HG03097 (cell line): ENCODE results near the gene KRT82.

Source experiments
- ATAC-seq: cut with Tn5 transposase; IDR thresholded peaks from one replicate; pipeline ENCODE4 v1.9.1; 2021; ENCODE audit not compliant: unreplicated experiment, low FRiP score

Gene KRT82

DNA sequence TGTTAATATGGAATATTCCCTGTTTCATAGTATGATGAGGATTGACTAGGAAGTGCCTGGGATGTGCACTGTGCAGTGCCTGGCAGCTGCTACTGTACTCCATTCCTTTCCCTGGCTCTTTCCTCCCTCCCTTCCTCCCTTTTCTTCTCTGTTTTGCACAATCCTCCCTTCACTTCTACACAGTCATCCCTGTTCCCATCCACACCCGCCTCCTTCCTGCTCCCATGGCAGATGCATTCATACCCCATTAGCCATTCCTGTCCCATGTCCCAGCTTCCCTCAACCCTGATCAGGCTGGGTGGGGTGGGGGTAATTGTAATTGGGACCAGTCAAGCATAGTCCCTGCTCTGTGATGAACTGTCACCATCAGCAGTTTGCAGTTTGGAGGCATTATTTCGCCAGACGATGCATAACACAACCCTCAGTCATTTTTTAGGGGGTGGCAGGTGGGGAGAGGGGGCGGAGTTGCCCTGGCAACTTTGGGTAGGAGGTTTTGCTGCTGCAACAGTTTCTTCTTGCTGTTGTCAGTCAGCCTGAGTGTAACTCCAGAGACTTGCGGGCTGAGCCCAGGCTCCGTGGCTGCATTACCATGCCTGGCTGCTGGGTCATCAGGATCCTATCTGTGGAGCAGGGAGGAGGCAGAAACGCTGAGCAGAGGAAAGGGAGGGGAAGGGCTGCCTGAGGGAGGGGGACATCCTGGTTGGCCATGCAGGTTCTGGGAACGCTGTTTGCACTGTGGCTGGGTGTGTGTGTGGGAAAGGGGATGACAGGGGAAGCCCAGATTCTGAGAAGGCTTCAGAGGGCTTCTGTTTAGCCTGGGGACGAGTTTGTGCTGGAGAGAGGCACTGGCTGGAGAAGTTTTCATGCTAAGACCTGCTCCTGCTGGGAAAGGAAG lies 16.6 kb downstream of the KRT82 start:
- ATAC-seq = no peak

DNA sequence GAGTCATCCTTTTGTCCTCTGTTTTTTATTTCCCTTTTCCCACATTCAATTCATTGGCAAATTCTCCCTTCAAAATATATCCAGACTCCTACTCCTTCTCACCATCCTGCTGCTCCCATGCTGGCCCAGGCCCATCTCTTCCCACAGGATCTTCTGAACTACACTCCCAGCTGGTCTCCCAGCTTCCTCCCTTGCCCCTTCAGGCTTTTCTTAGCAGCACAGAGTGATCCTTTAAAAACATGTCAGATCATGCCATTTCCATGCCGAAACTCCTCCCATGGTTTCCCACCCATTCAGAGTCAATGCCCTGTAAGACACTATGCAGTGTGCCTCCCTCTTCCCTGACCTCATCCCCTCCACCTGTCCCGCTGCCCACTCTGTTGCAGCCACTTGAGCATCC lies 18.3 kb downstream of the KRT82 start:
- no peak for ATAC-seq

DNA sequence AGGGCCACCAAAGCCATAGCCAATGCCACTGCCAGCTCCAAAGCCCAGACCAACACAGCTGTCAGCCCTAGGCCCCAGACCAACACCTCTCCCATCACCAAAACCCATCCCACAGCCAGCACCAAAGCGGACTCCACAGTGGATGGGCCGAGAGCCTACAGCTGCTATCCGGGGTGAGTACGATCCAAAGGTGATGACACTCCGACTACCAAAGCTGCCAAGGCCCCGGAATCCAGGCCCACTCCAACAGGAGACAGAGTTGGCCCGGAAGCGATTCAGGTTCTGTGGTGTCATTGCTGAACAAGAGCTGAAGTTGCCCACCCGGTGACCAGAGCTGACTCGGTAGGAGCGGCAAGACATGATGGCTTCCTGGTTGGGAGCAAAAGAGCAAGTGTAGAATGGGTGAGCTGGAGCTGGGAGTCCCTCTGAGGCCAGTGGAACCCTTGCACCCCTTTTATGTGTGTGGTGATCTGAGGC lies 20.9 kb downstream of the KRT82 start, which contains the start of gene KRT84:
Gene KRT84, minus strand, starts transcription at position 427 of the 477 bp plus-strand sequence. Its CDS starts 67 bp downstream, at position 360.
- ATAC-seq = no peak

DNA sequence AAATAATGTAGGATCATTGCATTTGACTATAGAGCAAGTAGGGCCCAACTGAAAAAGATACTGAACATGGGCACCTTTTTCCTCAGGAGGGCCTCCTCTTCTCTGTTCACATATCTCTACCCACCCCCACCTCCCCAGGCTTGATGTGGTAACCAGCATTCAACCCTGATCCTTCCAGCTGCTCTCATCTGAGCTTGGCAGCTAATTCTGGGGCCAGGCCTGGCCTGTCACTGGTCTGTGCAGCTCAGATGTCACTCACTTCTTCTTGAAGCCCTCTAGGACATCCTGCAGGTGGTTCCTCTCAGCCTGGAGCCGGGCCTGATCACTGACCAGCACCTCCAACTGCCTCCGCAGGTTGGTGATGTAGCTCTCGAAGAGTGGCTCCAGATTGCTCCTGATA lies 22.8 kb downstream of the KRT82 start:
- ATAC-seq = no peak

DNA sequence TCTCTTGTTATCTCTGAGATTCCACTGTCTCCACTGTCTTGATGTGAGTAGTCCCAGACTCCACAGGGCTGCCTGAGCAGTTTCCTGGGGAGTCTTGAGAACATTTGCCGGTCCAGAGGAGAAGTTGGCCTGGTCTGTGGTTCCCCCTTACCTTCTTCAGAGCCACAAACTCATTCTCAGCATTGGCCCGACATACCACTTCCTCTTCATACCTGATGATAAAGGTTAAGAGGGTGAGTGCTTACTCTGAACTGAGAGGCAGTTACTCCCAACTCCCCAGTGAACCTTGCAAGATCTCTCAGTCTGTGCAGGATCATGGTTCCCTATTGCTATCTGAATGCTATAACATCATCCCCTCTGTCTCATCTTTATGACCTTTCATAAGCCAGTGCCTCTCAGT lies 23.3 kb downstream of the KRT82 start:
- no peak for ATAC-seq

DNA sequence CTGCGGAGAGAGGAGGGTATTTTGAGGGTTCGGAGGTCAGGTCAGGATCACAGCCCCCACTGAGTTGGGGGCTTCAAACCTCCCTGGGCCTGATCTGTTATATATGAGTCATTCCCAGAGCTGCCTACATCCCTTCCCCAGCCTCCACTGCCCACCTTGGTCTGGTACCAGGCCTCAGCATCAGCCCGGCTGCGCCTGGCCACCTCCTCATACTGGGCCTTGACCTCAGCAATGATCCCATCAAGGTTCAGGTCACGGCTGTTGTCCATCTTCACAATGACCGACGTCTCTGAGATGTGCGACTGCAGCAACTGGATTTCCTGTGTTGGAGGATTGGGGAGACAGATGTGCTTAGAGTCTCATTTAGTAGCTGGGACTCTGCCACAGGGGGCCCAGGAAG lies 24.9 kb downstream of the KRT82 start:
- ATAC-seq = no peak

DNA sequence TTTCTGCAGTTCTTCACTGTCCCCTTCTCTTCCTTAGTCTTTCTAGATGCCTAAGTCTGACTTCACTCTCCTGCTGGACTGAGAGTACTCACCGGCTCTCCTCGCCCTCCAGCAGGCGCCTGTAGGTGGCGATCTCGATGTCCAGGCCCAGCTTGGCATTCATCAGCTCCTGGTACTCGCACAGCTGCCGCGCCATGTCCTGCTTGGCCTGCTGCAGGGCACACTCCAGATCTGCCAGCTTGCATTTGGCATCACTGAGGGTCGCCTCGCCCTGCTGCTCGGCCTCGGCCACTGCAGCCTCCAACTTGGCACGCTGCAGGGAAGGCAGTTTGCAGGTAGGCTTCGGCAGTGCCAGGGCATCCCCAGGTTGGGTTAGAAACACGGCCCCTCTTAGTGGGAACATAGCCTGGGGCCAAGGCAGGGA lies 25.9 kb downstream of the KRT82 start:
- ATAC-seq = no peak

DNA sequence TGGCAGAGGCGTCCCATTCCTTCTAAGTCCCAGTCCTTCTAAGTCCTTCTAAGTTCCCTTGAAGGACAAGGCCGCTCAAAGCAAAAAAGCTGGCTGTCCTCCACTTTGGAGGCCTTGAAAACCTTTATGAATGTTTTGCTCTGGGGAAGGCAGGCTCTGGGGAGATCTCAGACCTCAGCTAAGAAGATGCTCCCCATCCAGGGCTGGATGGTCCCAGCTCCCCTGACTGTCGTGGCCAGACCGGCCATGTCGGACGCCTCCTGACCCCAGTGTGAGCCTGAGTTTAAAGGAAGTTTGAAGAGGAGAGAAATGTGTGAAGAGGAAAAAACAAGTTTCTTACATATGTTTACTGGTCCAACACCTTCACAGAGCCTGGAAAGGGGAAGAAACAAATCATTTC lies 26.6 kb downstream of the KRT82 start:
- ATAC-seq = no peak

DNA sequence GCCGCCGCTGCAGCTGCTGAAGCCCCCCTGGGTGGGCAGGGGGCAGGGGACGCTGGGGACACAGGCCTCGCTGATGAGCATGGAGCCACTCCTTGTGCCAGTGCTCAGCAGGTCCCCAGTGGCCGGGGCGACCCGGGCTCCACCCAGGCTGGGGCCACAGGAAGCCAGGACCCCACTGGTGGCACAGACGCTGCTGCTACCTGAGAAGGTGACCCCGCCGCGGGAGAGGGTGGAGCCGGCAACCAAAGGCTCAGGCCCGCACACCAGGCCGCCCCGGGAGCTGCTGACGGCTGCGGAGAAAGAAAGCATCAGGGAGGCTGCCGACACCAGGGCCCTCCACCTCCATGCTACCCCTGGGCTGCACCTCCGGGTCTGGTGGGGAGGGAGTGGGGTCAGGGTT lies 28.0 kb downstream of the KRT82 start:
- no peak for ATAC-seq

DNA sequence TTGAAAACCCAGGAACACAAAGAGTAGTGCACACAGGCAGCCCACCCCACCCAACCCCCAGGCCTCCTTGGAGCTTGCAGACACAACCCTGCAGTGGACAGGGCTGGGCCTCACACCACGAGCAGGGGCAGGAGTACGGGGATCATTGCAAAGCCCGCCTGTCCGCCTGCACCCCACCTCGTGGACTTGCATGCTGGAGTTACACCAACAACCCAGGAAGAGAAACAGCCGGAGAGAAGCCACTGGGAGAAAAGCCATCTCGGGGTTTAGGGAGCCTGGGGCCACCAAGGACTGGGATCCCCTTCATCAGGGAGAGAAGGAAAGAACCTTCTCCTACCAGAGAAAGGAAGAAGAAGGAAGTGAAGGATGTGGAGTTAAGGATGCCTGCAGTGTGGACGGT lies 28.9 kb downstream of the KRT82 start:
- no peak for ATAC-seq

DNA sequence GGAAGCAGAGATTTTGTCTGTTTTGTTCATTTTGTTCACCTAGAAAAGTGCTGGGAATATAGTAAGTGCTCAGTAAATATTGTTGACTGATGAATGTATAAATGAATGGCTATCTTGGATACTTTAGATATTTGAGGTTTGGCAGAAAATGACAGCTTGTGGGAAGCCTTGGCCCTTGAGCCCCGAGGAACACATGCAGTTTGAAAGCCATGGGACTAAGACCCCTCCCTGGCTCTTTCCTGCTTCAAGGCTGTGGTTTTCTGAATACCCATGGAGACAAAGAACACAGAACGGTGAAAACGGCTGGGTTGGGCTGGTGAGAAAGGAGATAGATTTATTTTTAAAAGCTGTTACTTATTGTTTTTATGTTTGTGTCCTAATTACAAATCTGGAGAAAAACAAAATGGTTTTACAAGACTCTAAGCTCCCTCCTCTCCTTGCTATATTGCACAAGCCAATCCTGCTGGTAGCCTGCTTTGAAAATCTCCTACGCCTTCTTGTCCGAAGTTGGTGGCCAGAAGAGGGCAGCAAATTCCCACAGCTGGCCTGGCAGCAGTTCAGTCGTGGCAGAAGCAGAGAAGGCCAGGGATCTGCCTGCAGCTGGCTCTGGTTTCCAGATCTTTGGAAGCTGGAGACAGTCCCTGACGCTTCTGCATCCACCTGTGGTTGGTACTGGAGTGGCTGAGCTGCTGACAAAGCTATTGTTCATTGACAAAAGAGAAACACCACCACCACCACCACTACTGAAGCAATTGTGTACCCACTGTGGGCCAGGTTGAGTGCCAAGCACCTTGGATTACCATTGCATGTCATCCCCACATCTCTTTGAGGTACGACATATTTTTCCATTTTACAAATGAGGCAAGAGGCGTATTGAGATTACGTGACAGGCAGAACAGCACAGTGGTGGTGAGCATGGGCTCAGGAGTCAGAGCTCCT lies 33.6 kb downstream of the KRT82 start:
- ATAC-seq = no peak

DNA sequence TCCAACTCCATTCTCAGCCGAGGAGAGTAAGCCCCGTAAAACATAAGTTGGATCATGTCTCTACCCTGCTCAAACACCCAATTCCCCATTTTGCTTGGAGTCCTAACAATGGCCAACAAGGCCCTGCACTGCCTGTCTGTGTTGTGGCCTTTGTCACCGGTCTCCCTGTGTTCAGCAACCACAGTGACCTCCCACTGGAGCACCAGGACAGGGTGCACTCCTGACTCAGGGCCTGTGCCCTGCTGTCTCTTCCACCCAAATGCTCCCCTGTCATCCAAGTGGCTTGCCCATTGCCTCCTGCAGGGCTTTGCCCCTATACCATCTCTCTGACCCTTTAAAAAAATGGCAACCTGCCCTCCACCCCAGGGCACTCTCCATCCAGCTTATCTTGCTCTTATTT lies 34.4 kb downstream of the KRT82 start:
- no peak for ATAC-seq

DNA sequence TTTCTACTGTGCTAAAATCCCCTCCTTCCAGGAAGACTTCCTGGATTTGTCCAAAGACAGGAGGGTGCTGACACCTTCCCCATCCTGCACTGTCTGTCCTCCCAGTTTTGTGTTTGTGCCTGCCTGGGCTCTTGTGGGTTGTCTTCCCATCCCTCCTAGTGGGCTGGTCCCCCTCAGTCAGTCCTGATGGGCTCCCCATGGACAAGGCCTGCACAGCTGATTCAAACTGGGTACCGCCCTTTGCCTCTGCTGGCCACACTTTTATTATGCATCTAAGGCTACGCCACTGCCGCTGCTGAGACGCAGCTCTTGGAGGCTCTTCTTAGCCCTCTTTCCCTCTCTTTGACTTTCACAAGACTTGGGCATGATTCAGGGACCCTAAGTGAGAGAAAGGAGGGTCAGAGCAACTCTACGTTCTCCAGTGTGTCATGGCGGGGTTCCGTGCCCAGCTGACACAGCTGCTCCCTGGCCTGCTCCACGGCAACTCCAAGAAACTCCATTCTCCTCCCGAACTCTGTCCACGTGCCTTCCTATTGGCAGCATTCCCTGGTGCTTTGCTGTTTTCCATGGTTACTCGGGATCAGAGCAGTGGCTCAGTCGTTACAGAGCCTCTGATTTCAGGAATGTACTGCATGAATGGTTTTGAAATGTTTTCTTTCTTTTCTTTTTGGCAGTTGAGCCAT lies 35.1 kb downstream of the KRT82 start:
- no peak for ATAC-seq

DNA sequence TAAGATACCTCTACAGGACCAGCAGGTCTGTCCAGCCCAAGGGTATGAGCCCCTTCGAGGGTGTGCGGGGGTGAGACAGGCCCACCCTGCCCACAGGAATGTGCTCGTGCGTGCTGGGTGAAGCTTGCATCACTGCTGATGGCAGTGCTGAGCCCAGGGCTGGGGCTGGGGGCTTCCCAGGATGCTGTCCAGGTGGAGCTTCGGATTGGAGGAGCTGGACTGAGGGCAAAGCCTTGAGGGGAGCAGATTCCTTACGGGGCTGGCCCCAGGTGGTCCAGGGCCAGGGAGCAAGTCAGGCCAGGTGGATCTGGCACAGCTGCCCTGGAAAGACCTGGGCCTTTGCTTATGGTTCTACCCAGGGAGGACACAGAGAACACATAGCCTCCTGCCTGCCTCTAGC lies 36.3 kb downstream of the KRT82 start:
- no peak for ATAC-seq

DNA sequence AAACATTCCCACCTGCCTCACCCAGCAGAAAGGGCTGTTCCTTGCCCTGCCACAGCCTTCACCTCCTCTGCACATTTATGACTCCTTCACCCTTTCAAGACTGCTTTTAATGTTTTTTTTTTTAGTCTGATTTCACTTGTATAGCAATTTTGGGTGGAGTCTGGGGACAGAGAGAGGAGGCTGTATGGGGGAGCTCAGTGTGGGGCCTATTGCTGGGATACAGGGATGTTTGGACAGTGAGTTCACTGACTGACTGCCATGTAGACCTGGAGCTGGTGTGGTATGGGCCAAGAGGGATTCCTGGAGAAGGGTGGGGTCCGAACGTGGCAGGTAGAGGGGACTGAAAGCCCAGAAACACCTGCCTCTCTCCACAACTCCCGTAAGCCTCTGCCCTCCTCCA lies 36.9 kb downstream of the KRT82 start:
- ATAC-seq = no peak

DNA sequence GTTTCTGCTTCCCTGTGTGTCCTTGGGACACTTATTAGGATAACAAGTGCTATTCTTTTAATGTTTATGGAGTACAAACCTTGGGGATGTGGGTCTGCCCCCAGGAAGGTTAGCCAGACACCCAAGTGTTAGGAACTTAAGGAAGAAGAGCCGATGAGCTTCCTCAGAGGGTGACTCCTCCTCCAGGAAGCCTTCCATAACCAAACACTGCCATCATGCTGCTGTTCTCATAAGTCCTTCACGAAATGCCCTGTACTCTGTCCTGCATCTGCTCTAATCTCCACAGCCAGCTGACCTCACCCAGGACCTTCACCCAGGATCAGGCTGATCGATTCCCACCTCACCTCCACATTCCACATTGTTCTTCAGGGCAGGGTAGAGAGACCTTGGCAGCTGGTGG lies 37.6 kb downstream of the KRT82 start:
- ATAC-seq = no peak

DNA sequence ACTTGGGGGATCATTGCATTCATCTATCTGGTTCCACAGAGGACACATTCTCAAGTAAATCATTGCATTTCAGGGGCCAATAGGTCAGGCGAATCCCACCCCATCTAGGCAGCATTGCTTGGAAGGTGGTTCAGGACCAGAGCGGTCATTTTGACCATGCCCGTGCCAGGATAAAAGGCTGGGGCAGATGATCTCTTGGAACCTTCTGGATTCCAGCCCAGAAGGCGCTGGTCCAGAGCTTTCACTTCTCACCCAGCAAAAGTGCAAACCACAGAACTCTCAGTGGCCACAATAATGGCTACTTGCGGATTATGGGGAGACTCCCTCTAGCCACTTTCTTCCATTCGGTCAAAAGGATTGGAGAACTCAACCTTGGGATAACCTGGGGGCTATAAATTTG lies 38.3 kb downstream of the KRT82 start:
- ATAC-seq = no peak

DNA sequence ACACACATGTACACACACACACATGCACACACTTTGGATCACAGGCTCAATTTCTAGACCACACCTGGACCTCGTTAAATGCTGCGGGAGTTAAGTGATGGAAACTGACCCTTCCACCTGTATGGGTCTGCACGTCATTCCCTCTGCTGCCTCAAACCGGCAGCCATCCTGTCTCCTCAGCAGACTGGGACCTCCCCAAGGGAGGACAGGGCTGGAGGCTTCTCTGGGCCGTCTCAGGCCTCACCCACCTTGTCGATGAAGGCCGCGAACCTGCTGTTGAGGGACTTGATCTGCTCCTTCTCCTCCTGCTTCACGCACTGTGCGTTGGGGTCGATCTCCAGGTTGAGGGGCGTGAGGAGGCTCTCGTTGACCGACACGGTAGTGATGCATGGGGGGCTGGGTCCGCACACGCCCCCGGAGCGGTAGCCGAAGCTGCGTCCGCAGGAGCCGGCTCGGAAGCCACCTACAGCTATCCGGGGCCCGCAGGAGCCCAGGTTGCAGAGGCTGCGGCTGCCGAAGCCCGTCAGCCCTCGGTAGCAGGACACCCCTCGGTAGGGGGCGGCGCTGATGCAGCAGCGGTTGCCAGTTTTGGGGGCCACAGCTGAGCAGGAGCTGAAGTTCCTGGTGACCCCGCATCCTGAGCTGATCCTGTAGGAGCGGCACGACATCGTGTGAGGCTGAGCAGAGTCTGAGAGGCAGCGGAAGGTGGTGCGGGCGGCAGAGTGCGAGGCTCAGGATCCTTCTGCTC lies 39.2 kb downstream of the KRT82 start, which contains the start of gene KRT85:
Gene KRT85, minus strand, starts transcription at position 744 of the 748 bp plus-strand sequence. Its CDS starts 76 bp downstream, at position 668.
- no peak for ATAC-seq

DNA sequence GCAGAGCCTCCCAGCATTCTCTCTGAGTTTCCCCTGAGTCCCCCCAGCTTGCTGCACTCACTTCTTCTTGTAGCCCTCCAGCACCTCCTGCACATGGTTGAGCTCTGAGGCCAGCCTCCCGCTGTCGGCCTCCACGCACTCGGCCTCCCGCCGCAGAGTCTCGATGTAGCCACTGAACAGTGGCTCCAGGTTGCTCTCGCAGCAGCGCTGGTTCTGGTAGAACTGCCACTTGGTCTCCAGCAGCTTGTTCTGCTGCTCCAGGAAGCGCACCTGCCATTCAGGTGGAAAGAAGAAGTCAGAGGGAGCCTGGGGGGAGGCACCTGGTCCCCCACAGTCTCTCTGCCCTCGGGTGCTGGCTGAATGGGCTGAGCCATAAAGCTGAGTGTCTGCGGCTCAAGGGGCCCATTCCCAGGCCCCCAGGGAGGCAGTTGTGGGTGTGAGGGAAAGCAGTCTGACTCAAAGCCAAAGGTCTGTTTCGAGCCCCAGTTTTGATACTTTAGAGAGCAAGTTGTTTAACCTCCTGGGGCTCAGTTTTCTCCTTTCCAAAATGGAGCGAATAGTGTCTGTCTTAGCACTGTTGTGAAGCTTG lies 41.1 kb downstream of the KRT82 start:
- ATAC-seq = no peak

DNA sequence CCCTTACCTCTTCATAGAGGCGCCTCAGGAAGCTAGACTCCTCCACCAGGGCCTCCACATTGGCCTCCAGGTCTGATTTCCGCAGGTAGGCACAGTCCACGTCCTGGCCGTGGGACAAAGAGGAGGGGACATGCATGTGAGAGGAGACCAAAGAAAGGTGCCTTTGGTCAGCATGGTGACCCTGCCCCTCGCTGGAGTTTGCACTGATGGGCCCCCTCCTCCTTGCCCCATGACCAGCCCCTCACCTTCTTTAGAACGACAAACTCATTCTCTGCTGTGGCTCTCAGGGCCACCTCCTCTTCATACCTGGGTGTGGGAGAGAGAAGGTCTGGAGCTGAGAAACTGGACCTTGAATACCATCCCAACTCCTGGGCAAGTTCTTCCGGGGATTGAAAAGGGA lies 42.1 kb downstream of the KRT82 start:
- no peak for ATAC-seq
